Activated CD4-positive, alpha-beta T cell treated with anti-CD3 and anti-CD28 coated beads, Interleukin-2, Interleukin-6, amounts not matched to agents 100 ng/mL and 50 ng/mL, durations not matched to agents 16 hours and 8 hours (primary cell): Measurements from ENCODE around the gene NACC2.
"Not testable (repeated sequence)": the region's sequence is repeated elsewhere in the genome, so short reads cannot be mapped to it uniquely, and the experiment has no call there.

Source experiments
- DNase-seq: peaks from one replicate; pipeline ENCODE4 v3.0.0-alpha.2; 2020

The NACC2 gene

DNA sequence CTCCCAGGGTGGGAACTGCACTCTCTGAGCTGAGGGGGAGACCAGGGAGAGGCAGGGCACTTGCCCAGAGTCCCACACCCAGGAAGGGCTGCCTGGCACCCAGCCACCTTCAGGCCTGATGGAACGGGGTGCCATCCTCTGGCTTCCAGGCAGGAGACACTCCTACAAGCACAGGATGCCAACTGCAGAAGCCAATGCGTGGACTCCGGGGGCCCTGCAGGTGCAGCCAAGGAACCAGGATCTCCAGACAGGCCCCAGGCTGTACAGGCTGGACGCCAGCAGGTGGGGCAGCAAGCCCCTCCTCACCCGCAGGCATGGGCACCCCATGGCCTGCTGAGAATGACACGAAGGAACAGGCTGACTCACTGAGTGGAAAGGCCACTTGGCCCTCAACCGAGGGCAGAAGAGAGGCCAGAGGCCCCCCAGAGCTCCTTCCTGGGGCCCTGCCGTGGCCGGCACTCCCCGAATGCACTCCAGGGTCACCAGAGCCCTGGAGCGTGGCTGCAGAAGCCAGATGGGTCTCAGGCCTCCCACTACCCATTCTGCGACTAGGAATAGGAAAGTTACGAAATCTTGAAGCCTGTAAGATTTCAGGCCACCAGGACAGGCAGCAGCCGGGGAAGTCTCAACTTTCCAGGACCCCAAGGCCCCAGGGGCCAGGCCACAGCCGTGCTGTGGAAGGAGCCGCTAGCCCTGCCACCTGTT lies 15.7 kb downstream of the NACC2 start:
- no peak for DNase-seq

DNA sequence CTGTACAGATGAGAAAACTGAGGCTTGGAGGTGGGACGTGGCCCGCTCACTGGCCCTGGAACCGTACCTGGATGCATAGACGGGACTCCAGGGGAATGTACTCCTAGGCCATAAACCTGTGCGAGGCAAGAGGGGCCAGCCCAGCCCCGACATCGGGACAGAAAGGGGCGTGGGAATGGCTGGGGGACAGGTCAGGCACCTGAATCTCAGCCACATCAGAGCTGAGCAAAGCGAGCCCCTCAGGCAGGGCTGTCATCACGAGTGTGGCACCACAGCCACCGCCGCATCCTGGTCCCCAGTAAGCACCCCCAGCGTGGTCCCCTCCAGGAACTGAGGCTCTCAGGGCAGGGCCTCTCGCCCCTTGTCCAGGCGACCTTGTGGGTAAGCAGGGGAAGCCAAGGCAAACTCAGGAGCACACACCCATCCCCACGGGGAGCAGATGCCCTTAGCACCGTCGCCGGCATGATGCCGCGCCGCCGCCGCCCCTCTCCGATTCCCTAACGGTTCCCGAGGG lies 16.5 kb downstream of the NACC2 start:
- DNase-seq, result no peak

DNA sequence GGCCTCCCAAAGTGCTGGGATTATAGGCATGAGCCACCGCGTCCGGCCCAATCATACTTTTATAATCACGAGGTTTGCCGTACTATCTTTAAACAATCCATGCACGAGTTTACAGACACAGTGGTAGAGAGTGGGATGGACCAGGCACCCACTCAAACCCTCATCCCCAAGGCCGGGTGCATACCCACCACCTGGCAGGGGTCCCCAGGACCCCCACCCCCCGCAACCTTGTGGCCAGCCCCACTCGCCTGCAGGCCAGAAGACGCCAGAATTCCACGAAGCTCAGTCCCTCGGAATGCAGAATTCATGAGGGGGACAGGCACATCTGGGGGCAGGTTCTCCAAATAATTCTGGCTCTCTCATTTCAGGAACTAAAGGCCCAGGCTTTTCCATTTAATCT lies 17.1 kb downstream of the NACC2 start:
- no peak for DNase-seq

DNA sequence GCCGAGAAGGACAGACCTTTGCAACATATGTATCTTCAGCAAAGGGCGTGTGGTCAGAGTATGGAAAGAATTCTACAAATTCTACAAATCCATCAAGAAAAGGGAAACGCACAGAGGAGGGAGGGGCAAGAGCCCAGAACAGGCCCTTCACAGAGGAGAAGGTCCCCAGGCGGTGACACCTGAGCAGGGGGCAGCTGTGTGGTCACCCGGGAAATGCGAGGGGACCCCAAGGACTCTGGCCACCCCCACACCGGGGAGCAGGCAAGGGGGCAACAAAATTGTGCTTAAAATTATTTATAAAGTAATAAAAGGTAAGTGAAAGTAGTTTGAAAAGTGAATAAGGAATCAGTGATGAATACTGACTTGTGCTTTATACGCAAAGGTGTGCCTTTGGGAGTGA lies 17.6 kb downstream of the NACC2 start:
- DNase-seq, result no peak

DNA sequence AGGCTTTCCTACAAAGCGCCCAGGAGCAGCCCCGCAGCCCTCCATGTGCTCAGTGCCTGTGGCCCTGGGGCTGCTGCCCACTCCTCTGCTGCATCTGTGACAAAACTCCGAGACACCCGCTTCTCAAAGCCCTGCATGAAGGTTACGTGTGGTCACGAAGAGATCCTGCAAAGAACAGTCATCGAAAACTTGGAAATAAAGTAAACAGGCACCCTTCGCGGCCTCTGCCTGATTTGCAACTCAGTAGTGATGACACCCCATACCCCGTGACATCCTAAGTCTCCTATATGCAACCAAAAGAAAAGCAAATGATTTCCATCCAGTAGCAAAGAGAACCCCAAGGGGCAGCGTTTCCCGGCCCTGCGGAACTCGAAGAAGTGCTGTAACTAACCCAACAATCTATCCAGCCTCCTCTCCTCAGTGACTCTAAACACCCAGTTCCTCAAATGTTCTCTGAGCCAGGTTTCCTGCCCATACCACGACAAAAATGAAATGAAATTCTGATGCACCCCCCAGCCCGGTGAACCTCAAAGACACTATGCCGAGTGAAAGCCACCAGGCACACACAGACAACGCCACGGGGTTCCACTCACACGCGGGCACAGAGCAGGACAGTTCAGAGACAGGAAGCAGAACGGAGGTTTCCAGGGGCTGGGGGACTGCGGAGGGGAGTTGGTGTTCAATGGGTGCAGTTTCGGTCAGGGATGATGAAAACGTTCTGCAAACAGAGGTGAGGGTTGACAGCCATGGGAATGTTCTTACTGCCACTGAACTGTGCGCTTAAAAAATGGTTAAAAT lies 19.0 kb downstream of the NACC2 start:
- DNase-seq, result no peak

DNA sequence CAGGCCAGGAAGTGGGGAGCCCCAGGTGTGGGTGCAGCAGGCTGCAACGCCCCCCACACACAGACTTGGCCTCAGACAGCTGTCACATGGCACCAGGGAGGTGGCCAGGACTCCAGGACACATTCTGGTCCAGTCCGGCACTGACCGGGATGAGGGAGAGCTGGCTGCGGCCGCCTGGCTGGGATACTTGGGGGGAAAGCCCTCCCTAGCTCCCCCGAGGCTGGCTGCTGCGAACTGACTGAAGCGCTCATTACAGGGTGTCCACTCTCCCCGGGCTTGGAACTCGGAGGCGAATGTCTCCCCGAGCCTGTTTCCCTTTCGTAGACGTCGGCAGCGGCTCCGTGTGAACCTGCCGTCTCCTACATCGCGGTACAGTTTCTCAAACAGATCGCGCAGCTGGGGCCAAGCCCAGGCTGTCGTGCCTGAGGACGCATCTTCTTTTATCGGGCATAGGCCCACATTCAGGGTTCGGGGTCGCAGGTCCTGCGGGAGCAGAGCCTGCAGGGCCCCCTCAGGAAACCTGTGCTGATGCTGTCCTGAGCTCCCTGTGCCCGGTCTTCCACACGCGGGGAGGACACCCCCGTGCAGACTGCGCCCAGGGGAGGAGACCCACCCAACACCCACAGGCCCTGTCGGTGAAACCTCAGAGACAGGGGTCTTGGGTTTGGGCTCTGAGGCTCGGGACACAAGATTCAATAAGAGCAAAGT lies 19.8 kb downstream of the NACC2 start:
- no peak for DNase-seq

DNA sequence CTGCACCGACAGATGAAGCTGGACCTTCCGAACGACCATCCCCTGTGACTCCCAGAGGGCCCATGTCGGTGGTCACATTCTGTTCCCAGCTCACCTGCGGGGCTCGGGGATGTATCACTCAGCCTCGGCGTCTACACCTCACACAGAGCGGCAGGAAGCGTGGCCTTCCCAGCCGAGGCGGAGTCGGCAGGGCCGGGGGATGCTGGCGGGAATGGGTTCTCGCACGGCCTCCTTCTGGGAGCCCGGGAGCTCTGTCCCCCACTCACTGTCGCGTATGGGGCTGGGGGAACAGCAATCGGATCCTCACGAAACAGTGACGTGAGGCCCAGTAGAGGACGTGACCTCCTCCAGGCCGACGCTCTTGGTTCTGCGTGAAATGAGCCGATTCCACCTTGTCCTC lies 20.4 kb downstream of the NACC2 start:
- no peak for DNase-seq

DNA sequence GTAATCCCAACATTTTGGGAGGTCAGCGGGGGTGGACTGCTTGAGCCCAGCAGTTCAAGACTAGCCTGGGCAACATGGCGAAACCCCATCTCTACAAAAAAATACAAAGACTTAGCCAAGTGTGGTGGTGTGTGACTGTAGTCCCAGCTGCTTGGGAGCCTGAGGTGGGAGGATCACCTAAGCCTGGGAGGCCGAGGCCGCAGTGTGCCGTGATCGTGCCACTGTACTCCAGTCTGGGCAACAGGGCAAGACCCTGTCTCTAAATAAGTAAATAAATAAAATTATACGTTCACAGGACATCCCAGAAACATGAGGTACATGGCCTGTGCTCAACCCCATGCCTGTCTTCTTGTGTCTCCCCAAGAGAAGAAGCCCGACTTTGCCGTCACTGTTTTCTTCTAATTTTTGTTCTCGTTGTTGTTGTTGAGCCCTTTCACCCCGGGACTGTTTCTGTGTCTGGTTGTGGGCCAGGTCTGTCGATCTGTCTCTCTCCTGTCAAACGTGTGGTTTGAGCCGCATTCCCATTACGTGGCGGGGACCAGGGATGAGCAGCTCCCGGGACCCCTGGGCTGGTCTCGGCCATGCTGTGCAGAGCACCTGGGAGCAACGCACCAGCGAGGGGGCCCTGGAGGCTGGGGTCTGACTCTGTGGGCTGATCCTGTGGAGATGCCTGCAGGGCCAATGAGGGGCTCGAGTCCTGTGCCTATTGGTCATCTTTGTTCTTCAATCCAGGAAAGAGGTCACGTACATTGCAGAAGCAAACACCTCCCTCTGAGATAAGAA lies 32.2 kb downstream of the NACC2 start:
- no peak for DNase-seq

DNA sequence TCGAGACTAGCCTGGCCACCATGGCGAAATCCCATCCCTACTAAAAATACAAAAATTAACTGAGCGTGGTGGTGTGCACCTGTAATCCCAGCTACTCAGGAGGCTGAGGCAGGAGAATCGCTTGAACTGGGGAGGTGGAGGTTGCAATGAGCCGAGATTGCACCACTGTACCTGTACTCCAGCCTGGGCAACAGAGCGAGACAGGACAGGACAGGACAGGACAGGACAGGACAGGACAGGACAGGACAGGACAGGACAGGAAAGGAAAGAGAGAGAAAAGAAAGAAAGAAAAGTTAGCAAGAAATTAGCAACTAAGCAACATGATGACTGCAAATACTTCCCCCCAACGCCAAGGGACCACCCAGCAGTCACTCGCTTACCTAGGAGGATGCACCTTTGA lies 33.2 kb downstream of the NACC2 start:
- not testable (repeated sequence) for DNase-seq

DNA sequence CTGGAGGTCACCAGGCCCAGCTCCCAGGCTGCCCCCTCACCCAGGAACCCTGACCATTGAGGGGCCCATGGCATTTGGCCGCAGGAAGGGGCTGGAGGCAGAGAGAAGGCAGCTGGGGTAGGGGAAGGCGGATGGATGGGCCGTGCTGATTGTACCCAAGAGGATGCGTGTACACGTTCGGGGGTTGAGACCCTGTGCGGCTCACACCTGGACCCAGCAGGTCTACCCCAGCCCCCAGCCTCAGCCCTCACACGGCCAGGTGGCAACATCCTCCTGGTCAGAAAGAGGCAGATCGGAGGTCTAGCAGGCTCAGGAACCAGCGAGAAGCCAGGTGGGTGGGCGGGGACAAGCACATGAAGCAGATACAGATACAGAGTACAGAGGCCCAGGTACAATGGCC lies 33.7 kb downstream of the NACC2 start:
- DNase-seq, result no peak

DNA sequence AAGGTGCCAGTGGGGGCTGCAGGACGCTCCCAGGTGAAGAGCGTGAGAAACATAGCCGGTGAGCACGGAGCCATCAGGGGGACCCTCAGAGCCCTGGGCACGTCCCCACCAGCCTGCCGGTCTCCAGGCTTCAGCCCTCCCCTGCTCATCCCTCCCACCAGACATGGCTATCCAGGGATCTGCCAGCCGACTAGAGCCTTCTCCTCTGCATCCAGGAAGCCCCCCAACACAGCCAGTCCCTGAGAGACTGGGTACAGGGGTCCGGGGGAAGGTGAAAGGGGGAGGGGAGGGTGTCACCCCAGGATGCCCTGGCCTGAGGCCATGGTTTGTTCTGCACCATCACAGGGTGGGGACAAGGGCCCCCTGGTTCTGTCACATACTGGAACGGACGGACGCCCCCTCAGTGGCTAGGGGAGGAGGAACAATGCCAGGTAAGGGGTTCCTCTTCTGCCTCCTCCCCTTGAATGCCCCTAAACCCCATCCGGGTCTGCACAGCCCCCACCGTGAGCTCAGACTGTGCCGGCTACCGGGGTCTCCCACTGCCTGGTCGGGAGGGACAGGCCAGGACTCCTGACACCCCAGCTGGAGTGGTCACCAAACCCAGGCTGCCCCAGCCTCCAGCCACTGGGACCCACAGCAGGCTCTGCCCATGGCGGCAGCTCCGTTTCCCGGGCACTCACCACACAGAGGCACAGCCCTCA lies 34.3 kb downstream of the NACC2 start:
- DNase-seq, result no peak

DNA sequence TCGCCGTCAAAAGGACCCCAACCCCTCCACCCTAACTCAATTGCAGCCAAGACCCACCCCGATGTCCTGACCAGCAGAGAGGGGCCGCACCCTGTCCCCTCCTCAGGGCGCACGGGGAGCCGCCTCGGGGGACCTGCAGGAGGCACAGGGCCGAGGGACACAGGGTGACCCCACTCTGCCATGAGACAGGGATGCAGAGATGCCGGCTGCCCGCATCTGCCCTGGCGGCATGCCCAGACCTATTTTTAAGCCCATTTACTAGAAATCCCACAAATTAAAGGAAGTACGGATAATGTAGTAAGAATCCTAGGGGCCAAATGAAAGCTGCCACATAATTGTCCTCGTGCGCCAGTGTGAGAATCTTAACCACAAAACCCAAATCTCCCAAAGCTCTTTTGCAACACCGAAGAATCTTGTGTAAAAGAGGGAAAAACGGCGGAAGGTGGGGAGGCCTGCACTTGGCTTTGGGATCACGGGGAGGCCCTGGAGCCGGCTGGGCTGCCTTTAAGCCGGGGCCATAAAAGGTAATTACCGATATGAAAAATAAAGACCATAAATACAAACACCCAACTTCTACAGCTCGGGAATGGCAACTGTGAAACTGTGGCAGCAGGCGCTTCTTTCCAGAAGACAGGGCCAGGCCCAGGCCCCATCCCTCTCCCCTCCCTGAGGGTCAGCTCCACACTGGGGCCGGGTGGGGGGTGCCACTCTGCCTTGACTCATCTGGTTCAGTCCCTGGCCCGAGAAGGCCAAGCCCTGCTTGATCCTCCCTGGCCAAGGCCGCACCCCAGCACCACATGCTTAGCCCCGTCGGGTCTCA lies 35.0 kb downstream of the NACC2 start:
- no peak for DNase-seq

DNA sequence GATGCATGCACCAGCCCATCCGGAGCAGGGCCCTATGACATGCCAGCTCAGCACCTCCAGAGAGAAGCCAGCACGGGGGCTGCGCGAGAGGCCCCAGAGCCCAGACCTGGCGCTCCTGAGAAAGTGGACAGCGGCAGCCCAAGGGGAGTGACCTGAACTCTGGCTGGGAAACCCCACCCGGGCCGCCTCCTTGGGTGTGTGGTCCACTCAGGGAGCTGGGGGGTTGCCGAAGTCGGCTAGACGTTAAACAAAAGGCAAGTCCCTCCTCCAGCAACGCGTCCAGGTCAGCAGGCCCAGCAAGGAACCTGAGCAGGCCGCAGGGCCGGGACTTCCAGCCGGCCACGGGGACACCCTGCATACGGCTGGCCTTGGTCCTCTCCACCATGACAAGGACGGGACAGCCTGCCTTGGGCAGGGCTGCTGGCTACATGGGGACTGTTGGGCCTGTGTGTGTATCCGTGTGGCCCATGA lies 35.7 kb downstream of the NACC2 start:
- no peak for DNase-seq

DNA sequence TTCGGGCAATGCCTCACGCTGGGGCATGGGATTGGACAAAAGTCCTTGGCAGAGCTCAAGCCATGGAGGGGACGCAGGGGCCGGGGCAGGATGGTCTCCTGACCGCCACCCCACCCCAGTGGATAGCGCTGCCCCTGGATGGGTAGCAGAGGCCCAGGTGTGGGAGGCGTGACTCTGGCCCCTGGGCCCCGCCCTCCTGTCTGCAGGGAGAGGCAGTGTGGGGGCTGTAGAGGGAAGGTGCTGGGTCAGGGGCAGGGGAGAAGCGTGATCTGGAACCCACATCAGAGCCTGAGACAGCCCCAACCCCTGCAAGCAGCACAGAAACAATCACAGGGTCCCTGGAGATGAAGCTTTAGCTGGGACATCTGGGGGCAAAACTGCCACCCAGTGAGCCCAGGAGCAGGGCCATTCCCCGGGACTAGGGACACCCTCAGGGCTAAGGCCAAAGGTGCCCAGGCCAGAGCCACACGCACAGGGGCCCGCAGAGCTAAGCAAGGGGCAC lies 36.2 kb downstream of the NACC2 start:
- no peak for DNase-seq

DNA sequence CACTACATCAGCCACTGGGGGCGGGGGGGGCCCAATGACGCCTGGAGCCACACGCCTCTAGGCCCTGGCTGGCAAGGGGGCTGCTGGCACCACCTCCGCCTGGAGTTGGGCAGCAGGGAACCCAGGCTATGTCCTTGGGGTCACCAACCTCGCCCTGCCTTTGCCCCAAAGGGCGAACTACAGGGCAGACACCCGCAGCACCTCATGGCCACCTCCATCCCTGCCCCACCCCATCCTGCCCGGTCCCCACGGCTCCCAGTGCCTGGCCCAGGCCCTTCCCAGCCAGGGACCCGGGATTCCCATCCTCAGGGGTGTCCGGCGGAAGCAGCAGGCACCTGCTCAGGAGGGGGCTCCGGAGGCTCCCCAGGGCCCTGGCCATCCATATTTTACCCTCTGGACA lies 37.0 kb downstream of the NACC2 start:
- no peak for DNase-seq

DNA sequence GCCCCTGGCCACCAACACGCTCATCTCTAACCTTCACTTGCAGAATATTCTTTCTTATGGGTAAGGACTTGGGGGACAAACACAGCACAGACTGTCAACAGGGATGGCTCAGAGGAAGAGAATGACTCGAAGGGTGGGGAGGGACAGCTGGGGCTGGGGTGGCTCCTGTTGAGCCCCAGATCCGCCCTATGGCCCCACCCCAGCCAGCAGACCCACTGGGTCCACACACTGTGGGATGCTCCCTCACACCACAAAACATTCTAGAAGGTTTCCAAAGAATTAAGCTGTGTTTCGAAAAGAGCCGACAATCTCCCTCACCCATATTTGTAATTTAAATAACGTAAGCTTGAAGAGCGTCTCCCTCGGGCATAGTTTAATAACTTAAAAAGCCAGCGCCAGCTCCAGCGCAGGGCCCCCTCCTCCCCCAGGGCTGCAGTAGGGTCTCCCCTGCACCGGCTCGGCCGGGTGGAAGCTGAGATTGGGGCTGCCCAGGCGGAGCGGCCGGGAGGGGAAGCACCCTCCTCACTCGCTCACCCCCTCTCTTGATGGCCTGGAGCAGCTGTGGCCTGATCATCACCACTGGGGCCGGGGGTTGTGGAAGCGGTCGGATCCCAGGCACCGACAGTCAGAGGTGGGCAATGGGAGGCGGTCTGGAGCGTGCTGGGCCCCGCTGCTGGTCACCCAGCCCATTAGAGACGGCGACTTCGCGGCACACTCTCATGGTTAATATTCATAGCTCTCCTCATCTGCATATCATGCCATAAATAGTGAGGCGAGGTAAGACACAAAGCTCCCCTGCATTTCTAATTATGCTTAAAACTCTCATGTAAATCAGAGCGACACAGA lies 37.6 kb downstream of the NACC2 start:
- DNase-seq, result no peak

DNA sequence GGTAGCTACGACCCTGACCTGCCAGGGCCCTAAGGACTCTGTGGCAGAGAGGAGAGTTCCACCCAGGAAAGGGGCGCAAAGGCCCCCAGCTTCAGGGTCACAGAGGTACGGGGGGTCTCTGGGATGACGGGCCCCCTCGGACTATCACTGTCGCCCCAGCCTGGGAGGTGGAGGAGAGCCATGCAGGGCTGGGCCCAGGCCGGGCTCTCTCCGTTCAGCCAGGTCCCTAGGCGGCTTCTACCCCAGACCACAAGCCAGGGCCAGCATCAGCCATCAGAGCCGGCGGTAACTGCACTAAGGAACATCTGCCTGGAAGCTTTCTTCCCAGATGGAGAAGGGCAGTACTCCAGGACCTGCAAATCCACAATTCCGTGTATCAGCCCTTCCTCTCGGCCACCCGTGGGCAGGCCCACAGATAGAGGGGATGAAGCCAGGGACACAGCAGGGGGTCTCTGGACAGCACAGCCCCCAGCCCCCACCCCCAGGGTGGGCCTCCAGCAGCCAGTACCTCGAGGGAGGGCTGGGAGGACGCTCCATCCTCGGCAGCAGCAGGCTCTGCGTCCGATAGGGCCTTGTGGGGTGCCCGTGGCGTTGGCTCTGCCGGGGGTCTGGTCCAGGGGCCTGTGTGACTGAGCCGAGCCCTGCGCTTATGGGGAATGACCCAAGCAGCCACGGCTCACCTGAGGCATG lies 38.4 kb downstream of the NACC2 start:
- DNase-seq, result no peak

DNA sequence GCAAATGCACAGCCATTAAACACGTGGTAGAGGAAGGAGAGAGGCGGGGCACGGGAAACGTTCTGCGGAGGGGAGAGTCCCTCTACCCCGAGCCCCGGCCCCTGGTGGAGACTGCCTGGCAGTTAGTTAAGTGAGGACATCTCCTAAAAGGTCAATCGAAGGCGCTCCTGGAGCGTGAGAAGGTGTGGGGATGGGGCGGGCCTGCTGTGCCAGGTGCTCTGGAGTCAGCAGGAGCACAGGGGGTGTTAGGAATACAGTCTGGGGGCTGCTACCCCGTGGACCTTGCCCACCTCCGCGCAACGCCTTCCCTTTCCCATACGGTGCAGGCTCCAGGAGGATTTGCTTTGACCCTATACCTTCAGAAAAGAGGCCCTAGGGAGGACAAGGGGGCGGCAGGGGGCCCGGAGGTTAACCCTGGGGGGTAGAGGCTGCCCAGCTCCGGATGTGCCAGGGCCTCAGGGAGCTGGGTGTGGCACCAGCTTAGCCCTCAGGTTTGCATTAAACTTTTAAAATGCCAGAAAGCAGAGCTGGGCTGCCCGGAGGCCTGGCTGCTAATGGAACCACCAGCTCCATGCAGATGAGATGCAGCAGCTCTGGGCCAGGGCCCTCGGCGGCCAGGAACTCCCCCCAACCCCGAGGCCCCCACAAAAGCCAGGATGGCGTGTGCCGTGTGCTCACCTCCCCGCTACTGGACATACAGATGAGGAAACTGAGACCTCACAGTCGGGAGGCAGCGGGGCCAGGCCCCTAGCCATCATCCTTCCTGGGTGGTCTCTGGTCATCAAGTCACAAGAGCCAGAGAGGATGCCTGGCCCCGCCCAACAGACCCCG lies 39.2 kb downstream of the NACC2 start:
- no peak for DNase-seq
